OCI-LY7 (cell line): ENCODE results near the gene ATXN1. TPM values are rescaled to one million over a fixed set of nuclear protein-coding genes. Genes with fewer than 3 reads are reported as not detected.

Source experiments
- BruUV-seq: library from RNA; stranded (reverse); fragments of 400-500 nt; replicated peaks from 2 replicates; lab custom pipeline; 2021; lab: Mats Ljungman, UMichigan
- CTCF ChIA-PET: fragments of 300-600 bp; sonication (Branson Sonifier 250); formaldehyde crosslinking; loops from one replicate; lab custom pipeline; 2022; ENCODE audit warnings: antibody characterized with exemption; ENCODE audit not compliant: unreplicated experiment; lab: Charles Lee
- POLR2A ChIA-PET: fragments of 300-600 bp; sonication (Branson Sonifier 250); formaldehyde crosslinking; loops from one replicate; lab custom pipeline; 2022; ENCODE audit warnings: antibody characterized with exemption; lab: Charles Lee
- DNase-seq: peaks from one replicate; pipeline ENCODE4 v3.0.0-alpha.2; 2015; ENCODE audit warnings: low spot score
- H2AFZ ChIP-seq: fragments of 200-600 bp; sonication (generic), shearing (Covaris generic); 2 replicates; pipeline ENCODE4 v1.6.1; 2014; ENCODE audit warnings: mild to moderate bottlenecking, antibody characterized with exemption, low read length, moderate library complexity
- H3K27ac ChIP-seq: fragments of 200-600 bp; sonication (generic); 2 replicates; pipeline ENCODE4 v1.5.1; 2014; ENCODE audit warnings: mixed run types, low read depth, mild to moderate bottlenecking, moderate library complexity, low read length, inconsistent platforms; ENCODE audit not compliant: poor library complexity, severe bottlenecking
- H3K36me3 ChIP-seq: fragments of 200-600 bp; sonication (generic); 2 replicates; pipeline ENCODE4 v1.6.1; 2014; ENCODE audit warnings: mild to moderate bottlenecking, antibody characterized with exemption, low read length, moderate library complexity, mixed read lengths; ENCODE audit not compliant: insufficient read depth
- H3K4me1 ChIP-seq: fragments of 200-600 bp; sonication (generic); 2 replicates; pipeline ENCODE4 v1.5.1; 2014; ENCODE audit warnings: mild to moderate bottlenecking, low read length; ENCODE audit not compliant: insufficient read depth, poor library complexity, severe bottlenecking
- H3K4me2 ChIP-seq: fragments of 200-600 bp; sonication (generic); 2 replicates; pipeline ENCODE4 v1.6.1; 2014; ENCODE audit warnings: mild to moderate bottlenecking, low read length
- H3K4me3 ChIP-seq: fragments of 200-600 bp; sonication (generic); 2 replicates; pipeline ENCODE4 v1.5.1; 2014; ENCODE audit warnings: mild to moderate bottlenecking, low read depth, low read length; ENCODE audit not compliant: poor library complexity, severe bottlenecking
- H3K79me2 ChIP-seq: fragments of 200-600 bp; sonication (generic); 2 replicates; pipeline ENCODE4 v1.6.1; 2016; ENCODE audit warnings: low read depth, mild to moderate bottlenecking, low read length, moderate library complexity, mixed read lengths; ENCODE audit not compliant: insufficient read depth
- H3K9me2 ChIP-seq: fragments of 200-600 bp; sonication (generic); 2 replicates; pipeline ENCODE4 v1.6.1; 2016; ENCODE audit warnings: mild to moderate bottlenecking, low read length, mixed read lengths; ENCODE audit not compliant: insufficient read depth
- H3K9me3 ChIP-seq: fragments of 200-600 bp; sonication (generic); 2 replicates; pipeline ENCODE4 v1.6.1; 2014; ENCODE audit warnings: mild to moderate bottlenecking, mixed run types, low read length, mixed read lengths
- H4K20me1 ChIP-seq: fragments of 200-600 bp; sonication (generic); 2 replicates; pipeline ENCODE4 v1.6.1; 2014; ENCODE audit warnings: mild to moderate bottlenecking, antibody characterized with exemption, low read length, moderate library complexity, mixed read lengths; ENCODE audit not compliant: insufficient read depth
- CTCF ChIP-seq: fragments of 200-600 bp; sonication (generic); conservative IDR thresholded peaks from 2 replicates; pipeline ENCODE4 v1.5.1; 2014; ENCODE audit warnings: mild to moderate bottlenecking, antibody characterized with exemption, low read length, moderate library complexity, mixed read lengths
- EZH2phosphoT487 ChIP-seq: fragments of 200-600 bp; sonication (generic); IDR thresholded peaks from 2 replicates; pipeline ENCODE4 v1.6.1; 2018; ENCODE audit warnings: low read depth, borderline replicate concordance, mild to moderate bottlenecking, mixed run types, antibody characterized with exemption, low read length, moderate library complexity, mixed read lengths
- intact Hi-C: fragments of 100-400 bp; cut with micrococcal nuclease; formaldehyde crosslinking; loops from one replicate; pipeline ENCODE4 v1.10.0; 2022; ENCODE audit not compliant: unreplicated experiment
- total RNA-seq, 2 experiments: library from RNA; depleted of rRNA in 1 of 2; stranded (reverse); fragments of >200 nt in 1 of 2; shearing (Covaris generic) in 1 of 2; gene quantifications; 2 replicates each; pipeline ENCODE4 v1.2.3, GENCODE V29; 2014 to 2022

ATXN1 gene
- total RNA-seq, 2 experiments from 2014 or later, result not detected

- intact Hi-C loops, result no loop called here
- H3K79me2 ChIP-seq, result no peaks in the 10 kb centered on the region
- no TSS peak for BruUV-seq
- no peaks in the 10 kb centered on the region for H3K9me2 ChIP-seq
- ChIA-PET POLR2A (interaction anchor here (1.5 kb wide), 1 partner anchor 8 kb away, joined by 4 read pairs; no protein-coding TSS in a partner anchor), CTCF (no interaction called here)
- no peak overlapping the region for H3K4me2 ChIP-seq
- no peaks in the 10 kb centered on the region for H3K9me3 ChIP-seq
- H3K27ac ChIP-seq, result no peak overlapping the region
- no peaks in the 10 kb centered on the region for H4K20me1 ChIP-seq
- TF ChIP-seq CTCF (no peak), EZH2phosphoT487 (no peak)
- H2AFZ ChIP-seq, result no peak overlapping the region
- DNase-seq, result no peak
- no peaks in the 10 kb centered on the region for H3K36me3 ChIP-seq
- H3K4me3 ChIP-seq, result no peak overlapping the region
- no peaks in the 10 kb centered on the region for H3K4me1 ChIP-seq
These were observed 284.4 kb downstream of the ATXN1 start for GRCh38 chr6:16476861-16477260.

- H3K27ac ChIP-seq, result no peak overlapping the region
- no peaks in the 10 kb centered on the region for H3K36me3 ChIP-seq
- ChIA-PET POLR2A (interaction anchor here (1.5 kb wide), 1 partner anchor 10 kb away, joined by 4 read pairs; no protein-coding TSS in a partner anchor), CTCF (no interaction called here)
- H3K9me3 ChIP-seq, result no peaks in the 10 kb centered on the region
- no peak overlapping the region for H3K4me2 ChIP-seq
- intact Hi-C loops, result no loop called here
- no peaks in the 10 kb centered on the region for H3K79me2 ChIP-seq
- H2AFZ ChIP-seq, result no peak overlapping the region
- H4K20me1 ChIP-seq, result no peaks in the 10 kb centered on the region
- no TSS peak for BruUV-seq
- no peaks in the 10 kb centered on the region for H3K4me1 ChIP-seq
- H3K4me3 ChIP-seq, result no peak overlapping the region
- no peaks in the 10 kb centered on the region for H3K9me2 ChIP-seq
- TF ChIP-seq CTCF, result no peak
- TF ChIP-seq EZH2phosphoT487, result no peak
- no peak for DNase-seq
These were observed 285.8 kb downstream of the ATXN1 start for GRCh38 chr6:16475494-16475781.

- H3K4me3 ChIP-seq, result no peak overlapping the region
- no peaks in the 10 kb centered on the region for H3K9me2 ChIP-seq
- H3K27ac ChIP-seq, result no peak overlapping the region
- H2AFZ ChIP-seq, result no peak overlapping the region
- intact Hi-C loops, result loop anchor here (5.0 kb wide), 1 partner anchor 43 kb away; no protein-coding TSS in a partner anchor
- no TSS peak for BruUV-seq
- no peaks in the 10 kb centered on the region for H3K79me2 ChIP-seq
- no peaks in the 10 kb centered on the region for H3K9me3 ChIP-seq
- H4K20me1 ChIP-seq, result no peaks in the 10 kb centered on the region
- no peaks in the 10 kb centered on the region for H3K36me3 ChIP-seq
- CTCF ChIA-PET, result no interaction called here
- no peak overlapping the region for H3K4me2 ChIP-seq
- no peak for DNase-seq
- TF ChIP-seq EZH2phosphoT487 (no peak), CTCF (no peak)
- no peaks in the 10 kb centered on the region for H3K4me1 ChIP-seq
- POLR2A ChIA-PET, result interaction anchor here (0.6 to 0.9 kb wide), 3 partner anchors 30 to 813 kb away, joined by 3 read pairs; no protein-coding TSS in a partner anchor
These were observed 286.3 kb downstream of the ATXN1 start for GRCh38 chr6:16474772-16475493.
